HG03097 (cell line): ENCODE data around the gene MACROD2.

ENCODE experiments used
- ATAC-seq: cut with Tn5 transposase; IDR thresholded peaks from one replicate; pipeline ENCODE4 v1.9.1; 2021; ENCODE audit not compliant: unreplicated experiment, low FRiP score

Gene MACROD2

DNA sequence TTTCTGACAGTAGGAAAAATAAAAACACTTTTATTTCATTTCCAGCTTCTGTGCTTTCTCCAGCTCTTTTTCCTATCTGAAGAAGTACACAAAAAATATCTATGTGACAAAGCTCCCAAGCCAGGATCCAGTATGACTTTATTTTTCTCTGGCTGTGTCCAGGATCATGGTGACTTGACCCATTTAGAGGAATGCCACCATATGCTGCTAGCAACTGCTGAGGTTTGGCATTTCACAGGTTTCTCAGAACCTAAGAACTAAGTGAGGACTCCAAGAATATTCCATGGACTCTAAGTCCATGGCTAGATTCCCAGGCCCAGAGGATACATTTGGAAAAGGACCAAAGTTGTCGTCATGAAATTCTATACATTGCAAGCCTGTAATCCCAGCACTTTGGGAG is 1218.7 kb downstream of the MACROD2 start:
- no peak for ATAC-seq

DNA sequence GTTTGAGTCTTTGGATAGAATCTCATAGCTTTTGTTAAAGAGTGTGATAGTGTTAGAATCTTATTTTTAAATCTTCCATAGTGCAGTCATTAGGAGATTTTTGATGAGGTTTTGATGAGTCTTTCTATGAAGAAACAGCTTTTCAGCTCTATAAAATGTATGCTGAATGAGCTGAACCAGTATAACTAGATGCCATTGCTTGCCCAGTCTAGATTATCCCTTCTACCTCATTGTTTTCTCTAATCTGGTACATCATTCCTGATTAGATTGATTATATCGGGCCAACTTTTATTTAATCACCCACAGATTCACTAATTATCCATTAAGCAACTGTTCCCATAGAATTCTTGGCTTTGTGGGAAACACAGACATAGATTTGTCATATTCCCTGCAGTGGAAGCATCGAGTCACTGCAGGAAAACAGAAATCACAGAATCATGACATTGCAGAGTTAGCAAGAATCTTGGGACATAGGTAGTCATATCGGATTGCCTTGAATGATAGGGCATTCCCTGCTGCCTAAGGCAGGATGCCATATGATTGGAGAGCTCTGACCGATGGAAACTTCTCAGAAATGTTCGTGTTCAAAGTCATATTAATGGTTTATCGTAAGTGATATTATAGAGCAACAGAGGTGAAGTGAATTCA is 1224.8 kb downstream of the MACROD2 start:
- no peak for ATAC-seq

GRCh38 chr20:15220778-15221565 is 1225.7 kb downstream of the MACROD2 start:
- ATAC-seq = no peak

- ATAC-seq = no peak
Observed at GRCh38 chr20:15222502-15223330, 1227.4 kb downstream of the MACROD2 start.

DNA sequence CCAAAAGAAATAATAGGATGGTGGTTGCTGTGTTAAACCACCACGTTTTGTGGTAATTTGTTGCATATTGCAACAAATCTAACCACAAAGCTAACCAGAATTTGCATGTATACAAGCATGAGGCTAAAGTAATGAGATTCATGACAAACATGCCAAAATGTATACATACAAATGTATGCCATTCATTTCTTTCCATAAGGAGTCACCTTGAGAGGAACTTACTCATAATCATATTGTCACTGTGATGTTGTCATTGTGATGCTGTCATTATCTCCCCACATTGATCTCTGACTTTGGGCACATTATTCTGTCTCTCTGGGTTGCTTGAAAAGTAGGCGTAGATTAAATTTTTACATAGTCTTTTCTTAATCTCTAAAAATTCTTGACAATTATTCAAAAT is 1228.9 kb downstream of the MACROD2 start:
- no peak for ATAC-seq

GRCh38 chr20:15227102-15227501 is 1231.8 kb downstream of the MACROD2 start:
- no peak for ATAC-seq

DNA sequence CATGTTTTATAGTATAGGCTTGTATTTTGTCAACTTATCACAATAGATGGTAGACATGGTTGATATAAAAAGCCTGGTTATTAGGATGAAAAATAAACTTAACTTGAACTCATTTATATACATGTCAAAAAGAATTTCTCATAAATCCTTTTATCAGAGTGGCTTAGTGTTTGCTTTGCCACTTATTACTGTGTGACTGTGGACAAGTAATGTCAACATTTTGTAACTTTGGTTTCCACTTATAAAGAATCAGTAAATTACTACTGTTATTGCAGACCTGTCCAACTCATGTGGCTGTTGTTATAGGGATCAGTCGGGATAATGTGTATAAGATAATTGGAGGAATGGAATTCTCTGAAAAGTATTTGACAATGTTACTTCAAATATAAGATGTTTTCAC is 1236.9 kb downstream of the MACROD2 start:
- no peak for ATAC-seq

- peak; percentile 58 for ATAC-seq
Observed at GRCh38 chr20:15235471-15236198, 1240.3 kb downstream of the MACROD2 start.

DNA sequence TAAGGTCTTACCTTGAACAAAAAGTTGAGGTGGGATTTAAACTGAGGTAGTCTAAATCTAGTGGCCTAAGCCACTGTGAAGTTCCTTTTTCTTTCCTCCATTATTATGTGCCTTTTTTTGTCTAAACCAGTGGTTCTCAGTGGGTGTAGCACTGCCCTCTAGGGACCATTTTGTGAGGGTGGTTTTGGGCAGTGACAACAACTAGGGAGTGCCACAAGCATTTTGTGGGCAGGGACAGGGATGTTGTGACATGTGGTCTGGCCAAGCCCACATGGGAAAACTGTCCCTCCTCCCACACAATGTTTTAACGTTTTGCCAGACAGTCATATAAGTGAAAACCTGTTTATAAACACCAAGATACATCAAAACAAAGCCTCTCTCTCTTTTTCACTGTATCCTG is 1241.5 kb downstream of the MACROD2 start:
- ATAC-seq = no peak

GRCh38 chr20:15239542-15240206 is 1244.4 kb downstream of the MACROD2 start:
- ATAC-seq = no peak

DNA sequence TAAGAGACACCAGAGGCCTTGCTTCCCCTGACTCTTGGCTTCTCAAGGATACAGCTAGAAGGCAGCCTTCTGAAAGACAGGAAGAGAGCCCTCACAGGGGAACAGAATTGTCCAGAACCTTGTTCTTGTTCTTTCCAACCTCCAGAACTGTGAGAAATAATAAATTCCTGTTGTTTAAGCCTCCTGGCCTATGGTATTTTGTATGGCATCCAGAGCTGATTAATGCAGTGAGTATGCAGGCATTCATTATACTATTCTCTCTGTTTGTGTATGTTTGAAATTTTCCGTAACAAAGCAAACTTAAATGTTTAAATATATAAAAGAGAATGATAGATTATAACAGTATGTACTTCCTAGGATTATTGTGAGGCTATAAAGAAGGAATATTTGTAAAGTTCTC is 1245.5 kb downstream of the MACROD2 start:
- no peak for ATAC-seq

DNA sequence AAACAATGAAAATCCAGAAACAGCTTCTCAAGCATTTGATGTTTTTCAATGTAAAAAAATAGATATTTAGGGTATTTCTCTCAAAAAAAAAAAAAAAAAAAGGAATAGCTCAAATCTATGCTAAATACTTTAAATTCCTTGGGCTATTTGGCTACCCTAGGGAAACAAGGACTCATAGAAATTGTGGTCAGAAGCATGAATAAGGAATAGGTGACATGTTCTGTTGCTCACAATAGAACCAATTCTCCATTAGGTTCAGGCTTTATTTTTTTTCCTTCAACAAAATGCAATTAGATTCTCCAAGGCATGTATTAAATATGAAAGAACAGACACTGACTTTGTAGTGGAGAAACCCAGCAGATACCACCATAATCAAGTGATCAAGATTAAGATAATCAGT is 1246.4 kb downstream of the MACROD2 start:
- ATAC-seq = no peak

GRCh38 chr20:15242773-15243172 is 1247.5 kb downstream of the MACROD2 start:
- no peak for ATAC-seq

DNA sequence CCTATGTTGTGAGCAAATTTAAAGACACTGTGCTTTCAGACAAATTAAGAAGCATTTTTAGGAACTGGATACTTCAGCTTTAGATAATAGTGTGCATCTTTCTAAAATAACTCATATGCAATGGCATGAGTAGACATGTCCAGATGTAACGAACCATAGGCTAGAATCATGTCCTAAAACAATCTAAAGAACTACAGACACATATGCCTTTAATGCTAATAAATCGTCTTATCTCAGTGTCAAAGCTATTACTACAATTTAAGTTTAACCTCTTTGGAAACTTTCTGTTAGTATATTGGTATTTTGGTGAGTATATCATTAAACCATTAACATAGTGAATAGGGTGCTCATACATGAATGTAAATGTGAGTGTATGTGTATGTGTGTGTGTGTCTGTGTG is 1250.6 kb downstream of the MACROD2 start:
- no peak for ATAC-seq

- ATAC-seq = no peak
Observed at GRCh38 chr20:15248618-15249395, 1253.5 kb downstream of the MACROD2 start.

GRCh38 chr20:15251171-15251570 is 1255.9 kb downstream of the MACROD2 start:
- no peak for ATAC-seq

DNA sequence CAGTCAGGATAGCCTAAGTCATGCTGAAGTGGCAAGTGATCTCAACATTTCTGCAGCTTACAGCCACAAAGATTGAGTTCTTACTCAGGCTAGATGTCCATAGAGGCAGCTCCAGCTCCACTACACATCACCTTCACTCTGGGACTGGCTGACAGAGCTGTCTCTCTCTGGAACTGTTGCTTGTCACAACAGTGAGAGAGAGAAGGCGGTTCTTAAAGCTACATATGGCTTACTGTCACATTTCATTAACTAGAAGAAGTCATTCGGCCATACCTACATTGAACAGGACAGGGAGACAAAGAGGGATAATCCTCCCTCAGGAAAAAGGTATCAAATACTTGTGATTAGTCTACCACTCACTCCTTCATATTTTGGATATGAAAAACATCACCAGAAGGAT is 1257.0 kb downstream of the MACROD2 start:
- no peak for ATAC-seq

DNA sequence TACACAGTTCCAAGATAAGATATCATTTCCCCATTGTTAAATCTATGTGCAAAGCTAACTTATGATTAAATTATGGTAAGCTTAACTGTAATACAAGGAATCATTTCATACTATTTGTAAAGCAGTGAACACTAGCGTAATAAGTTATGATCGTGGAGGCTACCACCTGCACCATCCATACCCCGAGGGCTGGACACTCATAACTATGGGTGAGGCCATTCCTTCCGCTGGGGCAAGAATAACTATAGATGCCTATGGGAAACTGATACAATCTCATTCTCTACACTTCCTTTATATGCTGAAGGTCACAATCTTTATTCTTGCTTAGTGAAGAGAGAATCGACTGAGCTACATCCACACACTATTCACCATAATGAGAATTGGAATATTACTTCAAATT is 1258.1 kb downstream of the MACROD2 start:
- ATAC-seq = no peak
